HG02852 (cell line): ENCODE results near the gene FMNL2.
A peak's percentile ranks its signal among the peaks of the same experiment; 100 is the strongest.
"Not testable (repeated sequence)": the region's sequence is repeated elsewhere in the genome, so short reads cannot be mapped to it uniquely, and the experiment has no call there.

Source experiments
- ATAC-seq: cut with Tn5 transposase; IDR thresholded peaks from one replicate; pipeline ENCODE4 v1.9.1; 2021; ENCODE audit warnings: mild to moderate bottlenecking, moderate library complexity; ENCODE audit not compliant: unreplicated experiment

FMNL2 gene

DNA sequence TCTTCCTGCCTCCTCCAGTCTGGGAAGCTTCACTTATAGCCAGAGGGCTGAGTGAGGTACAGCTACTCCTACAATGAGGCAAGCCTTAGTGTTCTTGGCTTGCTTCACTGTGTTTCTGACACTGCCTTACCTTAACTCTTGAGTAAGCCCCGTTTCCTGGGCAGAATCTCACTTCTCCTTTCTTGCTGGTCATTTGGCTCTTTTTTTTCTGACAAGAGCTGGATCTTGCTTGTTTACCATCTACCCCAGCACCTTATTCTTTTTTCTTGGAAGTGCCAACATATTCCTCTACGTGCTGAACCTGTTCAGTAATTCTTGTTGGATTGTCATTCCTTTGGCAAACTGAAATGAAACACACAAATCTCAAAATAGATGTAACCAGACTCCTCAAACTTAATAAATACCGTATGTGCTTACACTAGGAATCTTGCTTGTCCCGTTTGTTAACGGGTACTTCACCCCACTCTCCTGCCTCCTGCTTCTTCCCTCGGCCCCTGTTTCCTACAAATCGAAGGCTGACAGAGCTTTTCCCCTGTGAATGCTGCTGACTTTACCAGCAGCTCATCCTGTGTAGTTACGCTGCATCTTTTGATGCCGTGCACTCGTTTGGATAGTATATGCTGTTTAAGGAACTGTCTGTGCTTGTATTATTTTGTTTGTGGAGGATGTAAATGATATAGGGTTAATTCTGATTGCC, 132.2 kb downstream of the FMNL2 start:
- ATAC-seq = peak; percentile 89

DNA sequence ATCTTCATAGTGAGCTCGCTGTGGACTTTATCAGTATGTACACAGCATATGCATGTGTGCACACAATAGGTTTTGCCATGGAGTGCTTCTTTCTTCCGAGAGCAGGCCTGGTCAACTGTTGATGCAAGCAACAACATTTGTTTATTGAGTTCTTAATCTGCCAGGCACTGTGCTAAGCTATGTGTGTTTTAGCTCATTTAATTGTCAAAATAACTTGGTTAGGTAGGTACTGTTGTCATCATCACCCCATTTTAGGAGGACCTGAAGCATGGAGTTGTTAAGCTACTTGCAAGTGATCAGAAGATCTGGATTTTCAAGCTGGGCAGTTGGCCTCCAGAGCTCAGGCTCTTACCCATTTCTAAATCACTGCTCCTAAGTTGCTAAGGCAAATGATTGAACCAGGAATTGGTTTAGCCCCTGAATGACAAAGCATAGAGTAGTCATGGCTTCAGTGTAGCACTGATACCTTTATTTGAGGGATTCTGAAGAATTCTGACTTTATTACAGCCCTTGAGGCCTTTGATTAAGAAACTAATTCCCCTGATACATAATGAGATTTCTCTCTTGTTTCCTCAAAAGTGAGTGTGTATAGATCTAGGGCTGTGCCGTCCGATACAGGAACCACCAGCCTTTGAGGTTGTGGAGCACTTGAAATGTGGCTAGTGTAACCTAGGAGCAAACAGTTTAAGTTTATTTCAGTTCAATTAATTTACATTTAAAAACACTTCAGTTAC, 132.9 kb downstream of the FMNL2 start:
- no peak for ATAC-seq

DNA sequence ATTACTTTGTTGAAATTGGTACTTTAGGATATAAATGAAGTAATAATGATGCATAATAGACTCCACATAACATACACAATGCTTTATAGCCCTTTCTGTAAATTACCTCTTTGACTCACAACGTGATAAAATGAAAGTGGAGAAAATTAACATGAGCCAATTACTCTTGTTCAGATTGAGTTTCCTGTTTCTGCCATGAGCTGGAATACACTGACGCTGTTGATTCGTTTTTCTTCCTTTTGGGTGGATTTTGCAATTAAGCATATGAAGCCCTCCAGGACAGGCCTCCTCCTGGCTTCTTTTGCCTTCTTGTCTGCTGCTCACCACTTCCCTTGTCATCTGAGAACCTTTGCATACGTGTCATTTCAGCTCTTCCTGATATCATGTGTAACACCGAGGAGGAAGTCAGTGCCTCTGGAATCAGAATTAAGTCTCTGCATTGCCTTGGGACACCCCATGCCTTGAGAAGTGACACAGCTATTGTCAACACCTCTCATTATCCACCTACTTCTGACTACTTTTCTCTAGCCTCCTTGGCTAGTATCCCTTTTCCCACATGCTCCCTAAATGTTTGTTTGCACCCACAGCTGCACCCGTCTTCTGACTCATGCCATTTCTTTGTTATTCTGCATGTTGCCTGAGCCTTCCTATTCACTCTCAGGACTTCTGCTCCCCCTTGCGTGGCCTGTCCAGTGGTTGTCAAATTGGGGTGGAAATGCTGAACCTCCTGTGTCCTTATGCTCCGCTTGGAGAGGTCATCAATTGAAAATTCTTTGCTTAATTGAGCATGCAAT, 134.1 kb downstream of the FMNL2 start:
- ATAC-seq = no peak

DNA sequence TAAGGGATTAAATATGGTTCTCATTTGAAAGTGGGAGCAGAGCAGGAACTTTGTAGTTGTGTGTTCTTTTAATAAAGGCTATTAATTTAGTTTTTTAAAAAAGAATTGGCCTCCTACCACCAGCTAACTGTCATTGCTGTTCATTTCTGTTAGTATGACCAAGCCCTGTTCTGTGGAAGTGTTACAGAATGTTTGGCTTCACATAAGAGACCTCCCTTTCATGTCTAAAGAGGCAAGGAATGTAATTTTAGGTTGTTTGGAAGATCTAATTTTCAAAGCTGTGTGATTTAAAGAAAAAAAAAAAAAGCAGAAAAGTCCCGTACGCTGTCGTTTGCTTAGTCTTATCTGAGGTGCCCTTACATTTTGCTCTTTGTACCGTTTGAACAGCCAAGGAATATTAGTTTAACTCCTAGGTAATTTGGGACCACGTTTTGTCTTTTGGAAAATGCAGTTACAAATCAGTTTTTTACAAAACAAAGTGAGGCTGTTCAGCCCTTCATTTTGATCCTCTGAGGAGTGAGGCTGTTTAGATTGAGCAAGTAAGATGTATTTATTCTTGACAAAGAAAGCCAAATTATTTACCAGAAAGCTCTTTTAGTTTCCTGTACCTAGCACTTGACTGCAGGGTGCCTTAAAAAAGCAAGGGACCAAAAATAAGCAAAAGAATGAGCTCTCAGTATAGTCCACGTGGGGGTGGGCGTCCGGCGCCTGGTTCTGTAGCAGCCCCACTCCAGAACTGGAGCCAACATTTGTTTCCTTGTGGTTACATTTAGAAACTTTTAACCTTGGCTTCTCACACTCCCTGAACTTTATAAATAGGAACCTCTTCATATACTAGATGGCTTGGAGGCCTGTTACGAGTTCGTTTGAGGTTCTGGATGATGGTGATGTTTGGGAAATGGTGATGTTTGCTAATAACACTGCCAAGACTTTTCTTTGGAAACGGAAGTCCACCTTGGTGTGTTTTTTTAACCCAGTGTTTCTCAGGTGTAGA, 136.2 kb downstream of the FMNL2 start:
- ATAC-seq = no peak

DNA sequence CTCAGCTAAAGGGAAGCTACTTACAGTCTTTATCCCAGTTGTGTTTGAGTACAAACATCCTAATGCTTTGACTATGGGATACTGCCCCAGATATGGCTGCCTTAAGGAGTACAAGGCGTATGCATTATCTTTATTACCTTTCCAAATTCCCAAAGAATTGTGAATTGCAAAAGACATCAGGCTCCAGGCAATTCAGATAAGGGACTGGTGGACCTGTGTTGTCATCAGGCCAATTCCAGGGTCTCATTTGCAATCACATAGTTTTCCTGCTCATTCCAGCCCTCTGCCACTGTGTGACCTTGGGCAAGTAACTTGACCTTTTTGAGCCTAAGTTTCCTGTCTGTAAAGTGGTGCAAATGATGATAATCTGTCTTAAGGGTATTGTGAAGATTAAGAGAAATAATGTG, 137.5 kb downstream of the FMNL2 start:
- ATAC-seq = no peak

DNA sequence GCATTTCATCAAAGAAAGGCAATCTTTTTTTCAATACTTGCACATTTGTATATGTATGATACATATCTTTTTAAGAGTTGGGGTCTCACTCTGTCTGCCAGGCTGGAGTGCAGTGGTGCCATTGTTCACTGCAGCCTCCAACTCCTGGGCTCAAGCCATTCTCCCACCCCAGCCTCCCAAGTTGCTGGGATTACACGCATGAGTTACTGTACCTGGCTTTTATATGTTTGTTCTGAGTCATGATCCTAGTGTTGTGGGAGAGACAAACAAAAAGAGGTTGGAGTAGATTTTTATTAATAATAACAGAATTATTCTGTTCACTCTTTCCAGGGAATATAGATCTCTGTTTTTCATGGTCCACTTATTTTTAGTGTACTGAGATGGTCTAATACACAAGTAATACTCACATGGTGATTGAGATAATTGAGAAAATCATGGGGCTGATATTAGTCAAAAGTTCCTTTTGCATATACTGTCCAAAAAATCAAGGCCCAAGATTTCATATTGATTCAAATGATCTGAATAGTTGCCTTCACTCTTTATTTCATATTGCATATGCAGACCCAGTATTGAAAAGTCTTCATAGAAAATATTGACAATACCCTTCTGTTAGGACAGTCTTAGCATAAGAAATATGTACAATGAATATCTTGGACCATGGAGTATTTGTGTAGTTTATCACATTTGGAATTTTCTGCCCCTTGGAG, 138.3 kb downstream of the FMNL2 start:
- no peak for ATAC-seq

DNA sequence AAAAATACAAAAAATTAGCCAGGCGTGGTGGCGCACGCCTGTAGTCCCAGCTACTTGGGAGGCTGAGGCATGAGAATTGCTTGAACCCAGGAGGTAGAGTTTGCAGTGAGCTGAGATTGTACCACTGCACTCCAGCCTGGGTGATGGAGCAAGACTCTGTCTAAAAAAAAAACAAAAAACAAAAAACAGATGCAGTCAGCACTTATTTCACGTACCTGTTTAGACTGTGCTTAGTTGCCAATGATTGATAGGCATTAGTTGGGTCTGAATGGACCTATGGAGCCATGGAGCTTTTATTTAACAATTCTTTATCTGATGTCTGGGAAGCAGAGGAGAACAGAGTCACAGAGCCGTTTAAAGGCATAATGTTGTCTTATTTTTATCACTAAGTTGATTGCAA, 139.5 kb downstream of the FMNL2 start:
- not testable (repeated sequence) for ATAC-seq

DNA sequence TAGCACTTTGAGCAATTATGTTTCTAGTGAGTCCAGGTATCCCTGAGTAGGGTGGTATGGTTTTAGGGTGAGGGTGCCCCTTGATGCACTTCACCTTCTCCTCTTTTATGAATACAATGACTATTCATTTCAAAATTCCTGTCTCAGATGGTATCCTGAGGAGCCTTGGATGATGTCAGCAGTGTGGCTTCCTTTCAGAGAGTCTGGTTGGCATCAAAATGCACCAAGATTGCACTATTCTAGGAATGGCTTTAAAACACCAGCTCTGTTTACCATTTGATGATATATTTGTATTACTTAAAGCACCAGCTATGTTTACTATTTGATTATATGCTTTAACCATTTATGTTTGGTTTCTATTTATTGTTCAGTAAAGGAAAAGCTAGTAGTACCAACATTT, 141.0 kb downstream of the FMNL2 start:
- ATAC-seq = no peak

DNA sequence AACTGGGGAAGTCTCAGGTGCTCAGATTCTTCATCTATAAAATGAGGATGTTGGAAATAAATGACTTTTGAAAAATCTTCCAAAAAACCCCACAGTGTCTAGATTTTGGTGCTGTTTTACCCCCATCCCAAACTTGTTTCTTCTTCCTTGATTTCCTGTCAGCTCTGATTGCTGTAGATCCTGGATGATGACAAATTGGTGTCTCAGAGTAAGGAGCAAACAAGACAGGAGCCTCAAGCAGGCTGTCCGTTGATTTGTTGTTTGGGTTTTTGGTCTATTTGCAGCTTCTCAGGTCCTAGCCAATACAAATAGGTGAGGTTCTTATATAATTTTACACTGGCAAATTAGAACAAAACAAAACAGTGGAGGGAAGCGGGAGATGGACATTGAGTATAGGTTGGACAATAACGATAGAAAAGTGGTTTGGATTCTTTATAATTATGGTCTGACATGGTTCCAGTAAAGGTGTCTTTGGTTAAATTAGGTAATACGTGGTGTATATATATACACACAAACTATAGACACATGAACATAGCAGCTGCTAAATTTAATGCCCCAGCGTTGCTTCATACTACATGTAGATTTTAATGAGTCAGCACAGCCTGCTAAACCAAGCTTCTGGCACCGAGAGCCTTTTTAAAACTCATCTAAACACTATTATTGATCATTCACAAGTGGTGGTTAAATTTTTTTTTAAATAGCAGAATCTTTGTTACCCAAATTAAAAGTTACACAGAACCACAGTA, 142.5 kb downstream of the FMNL2 start:
- ATAC-seq = no peak

DNA sequence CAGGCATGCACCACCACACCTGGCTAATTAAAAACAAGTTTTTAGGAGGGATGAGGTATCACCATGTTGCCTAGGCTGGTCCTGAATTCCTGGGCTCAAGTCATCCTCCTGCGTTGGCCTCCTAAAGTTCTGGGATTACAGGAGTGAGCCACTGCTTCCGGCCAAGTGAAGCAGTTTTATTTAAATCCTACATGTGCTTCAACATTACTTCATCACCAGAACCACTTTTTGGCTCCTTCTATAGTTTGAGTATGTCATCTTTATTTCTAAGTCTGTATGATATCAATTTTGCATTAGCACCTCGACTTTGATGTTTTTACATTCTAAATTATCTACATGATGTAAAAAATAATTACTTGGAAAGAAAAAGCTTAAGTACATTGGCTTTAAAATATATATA, 144.3 kb downstream of the FMNL2 start:
- ATAC-seq = no peak

DNA sequence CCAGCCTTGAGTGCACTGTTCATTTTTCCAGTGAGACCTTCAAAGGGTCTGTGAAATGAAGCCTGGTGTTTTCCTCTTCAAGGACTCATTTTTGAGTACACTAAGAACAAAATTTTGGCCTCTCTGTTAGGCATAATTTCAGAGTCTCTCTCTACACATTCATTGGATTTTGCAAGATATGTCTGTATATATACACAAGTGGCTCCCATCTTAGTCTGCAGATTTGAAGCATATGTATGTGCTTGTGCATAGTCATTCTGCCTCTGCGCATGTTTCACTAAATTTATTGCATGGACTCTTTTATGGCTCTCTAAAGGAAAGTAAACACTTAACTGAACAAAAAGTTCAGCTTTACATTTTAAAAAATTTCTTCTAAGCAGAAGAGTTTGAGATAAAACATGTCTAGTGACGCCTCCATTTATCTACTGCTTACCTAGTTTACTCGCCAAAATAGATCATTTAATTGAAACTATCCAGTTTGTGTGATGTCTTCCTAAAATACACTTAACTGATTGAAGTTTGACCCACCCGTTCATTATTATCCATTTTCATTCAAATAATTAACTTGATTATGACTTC, 145.9 kb downstream of the FMNL2 start:
- ATAC-seq = no peak

DNA sequence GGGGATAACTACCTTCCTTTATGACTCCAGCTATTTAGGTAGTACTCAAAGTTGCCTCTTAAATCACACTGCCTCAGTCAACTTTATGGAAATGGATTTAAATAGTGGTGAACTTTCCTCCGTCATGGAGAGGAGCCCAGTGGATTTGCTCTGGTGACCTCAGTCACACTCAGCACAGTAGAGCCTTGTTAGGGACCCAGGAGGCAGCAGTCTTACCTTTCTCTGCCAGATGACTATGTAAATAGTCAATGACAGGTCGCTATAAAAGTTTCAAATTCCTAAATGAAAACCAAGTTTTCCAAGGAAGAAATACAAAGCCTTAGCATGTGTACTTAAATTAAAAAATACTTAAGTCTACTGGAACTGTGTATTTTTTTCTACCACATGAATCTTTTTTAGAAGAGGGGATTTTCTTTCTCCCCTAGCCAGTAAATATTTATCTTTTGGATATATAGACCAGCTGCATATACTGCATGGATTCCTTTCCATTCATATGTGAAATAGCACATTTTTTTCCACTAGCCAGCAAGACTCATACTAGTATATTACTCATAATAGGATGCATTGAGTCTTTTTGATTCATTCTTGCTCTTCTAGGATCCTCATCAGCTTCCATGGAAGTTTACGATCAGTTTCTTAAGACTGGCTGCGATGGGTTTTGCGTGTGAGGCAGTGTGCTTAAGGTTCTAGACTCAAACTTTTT, 147.1 kb downstream of the FMNL2 start:
- no peak for ATAC-seq

DNA sequence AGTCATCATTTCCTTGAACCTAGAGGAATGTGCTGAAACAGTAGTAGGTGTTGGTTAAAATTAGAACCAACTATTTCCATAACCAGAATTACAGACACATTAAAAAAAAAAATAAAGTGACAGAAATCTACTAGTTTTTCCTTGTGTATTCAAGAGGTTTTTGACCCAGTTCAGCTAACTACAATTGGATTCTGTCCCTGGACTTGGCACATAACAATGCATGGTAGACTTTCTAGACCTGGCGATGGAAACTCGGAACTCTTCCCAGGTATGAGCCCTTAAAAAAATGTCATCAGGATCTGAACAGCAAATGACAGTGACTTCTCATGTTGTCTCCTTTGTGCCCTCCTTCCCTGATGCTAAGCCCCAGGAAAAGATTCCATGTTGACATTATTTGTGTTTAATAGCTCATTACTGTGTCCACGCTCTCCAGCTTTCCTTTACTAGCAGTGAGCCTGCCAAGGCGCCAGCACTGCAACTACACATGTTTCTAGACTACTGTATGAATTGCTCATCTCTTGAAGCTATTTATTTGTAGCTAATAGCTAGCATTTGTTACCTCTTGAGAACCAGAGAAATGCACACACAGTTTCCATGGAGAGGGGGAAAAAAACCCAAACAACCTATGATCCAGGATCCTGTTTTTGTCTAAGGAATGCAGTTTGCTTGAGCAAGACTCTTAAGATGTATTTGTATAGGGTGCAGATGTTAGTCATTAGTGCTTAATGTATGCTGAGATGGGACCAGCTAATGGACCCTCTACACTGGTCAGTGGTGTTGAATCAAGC, 148.5 kb downstream of the FMNL2 start:
- ATAC-seq = no peak

DNA sequence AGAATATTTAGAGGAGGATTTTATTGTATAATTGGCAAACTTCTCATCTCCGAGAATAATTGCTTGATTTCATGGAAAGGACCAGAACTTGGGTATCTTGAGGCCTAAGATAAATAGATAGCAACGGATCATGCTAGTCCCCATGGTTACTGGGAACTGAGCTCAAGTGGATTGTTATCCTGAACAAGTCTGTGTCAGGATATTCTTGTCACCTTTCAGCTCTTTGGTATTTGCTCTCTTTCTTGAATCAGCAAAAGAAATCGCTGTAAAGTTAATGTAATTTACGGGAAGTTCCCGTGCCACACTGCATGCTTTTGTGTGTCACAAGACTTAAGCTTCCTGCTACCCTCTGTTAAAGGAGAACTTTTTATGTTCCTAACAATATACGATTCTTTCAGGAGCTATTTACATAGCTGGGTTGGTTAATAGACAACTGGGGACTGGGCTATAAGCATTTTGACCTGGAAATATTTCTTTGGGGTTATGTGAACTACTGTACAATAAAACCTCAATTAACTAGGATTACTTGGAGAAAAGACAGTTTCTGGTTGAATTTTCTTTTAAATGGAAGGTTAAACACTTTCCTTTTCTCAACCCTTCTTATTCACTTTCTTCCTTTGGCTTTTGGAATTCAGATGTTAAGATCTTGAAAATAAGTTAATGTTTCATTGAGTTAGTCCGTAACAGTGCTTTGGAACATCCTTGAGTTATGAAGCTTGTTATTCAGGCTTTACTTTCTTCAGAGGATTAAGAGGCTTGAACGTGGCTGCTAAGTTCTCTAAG, 151.2 kb downstream of the FMNL2 start:
- ATAC-seq = no peak

DNA sequence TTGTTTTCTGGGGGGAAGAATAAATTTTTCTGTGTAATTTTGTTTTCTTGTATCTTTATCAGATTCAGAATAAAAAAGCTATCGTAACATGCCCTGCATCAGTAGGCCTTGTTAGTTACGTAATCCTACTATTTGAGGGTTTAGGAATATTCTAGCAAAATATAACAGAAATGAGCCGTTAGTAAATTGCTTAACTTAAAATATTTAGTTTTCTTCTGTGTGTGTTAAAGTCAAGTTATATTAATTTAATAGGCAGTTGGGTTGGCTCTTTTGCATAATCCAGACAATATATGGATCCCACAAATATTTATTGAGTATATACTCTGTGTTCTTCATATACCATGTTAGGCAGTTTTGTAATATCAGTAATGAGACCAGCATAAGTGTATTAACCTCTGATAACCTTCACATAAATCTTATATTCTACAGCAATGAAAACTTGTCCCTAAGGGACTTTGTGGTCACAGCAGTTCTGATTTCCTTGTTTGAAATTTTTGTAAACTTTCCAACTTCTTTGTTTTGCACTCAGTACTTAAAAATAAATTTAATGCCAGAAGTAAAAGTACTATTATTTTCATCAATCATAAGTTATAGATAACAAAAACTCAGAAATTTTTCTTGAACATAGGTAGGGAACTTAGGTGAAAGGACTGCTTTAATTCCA, 151.9 kb downstream of the FMNL2 start:
- ATAC-seq = no peak

DNA sequence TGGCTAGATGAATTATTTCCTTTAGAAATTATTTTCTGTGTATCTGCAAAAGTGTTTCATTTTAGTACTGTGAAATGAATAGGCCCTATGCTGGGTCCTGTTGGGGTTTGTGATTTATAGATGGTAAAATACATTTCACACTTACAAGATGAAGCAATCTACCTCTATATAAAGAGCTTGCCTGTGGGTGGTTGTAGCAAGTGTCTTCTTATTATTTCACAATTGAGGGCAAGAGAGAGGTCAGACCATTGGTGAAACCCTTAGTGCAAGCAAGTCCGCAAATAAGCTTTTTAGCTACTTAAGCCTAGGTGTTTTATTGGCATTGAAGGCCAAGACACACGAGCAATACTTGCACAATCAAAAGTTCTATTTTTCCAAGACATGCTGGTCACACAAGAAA, 153.1 kb downstream of the FMNL2 start:
- ATAC-seq = no peak
